Stimulated activated CD8-positive, alpha-beta memory T cell treated with anti-CD3 and anti-CD28 coated beads, Interleukin-15, amount 100 ng/mL, for 24 hours (primary cell): ENCODE measurements around the gene ZNF649.

Source experiments
- DNase-seq: peaks from one replicate; pipeline ENCODE4 v3.0.0-alpha.2; 2020; ENCODE audit warnings: low read depth

Gene ZNF649

GRCh38 chr19:51887522-51888498 is 17.0 kb downstream of the ZNF649 start, which contains the start of gene ZNF577:
ZNF577 (minus strand) TSS chr19:51887951; CDS start chr19:51880382, 7,569 bp downstream.
- peak; percentile 22 for DNase-seq

GRCh38 chr19:51884713-51885112 is 20.1 kb downstream of the ZNF649 start:
- no peak for DNase-seq

DNA sequence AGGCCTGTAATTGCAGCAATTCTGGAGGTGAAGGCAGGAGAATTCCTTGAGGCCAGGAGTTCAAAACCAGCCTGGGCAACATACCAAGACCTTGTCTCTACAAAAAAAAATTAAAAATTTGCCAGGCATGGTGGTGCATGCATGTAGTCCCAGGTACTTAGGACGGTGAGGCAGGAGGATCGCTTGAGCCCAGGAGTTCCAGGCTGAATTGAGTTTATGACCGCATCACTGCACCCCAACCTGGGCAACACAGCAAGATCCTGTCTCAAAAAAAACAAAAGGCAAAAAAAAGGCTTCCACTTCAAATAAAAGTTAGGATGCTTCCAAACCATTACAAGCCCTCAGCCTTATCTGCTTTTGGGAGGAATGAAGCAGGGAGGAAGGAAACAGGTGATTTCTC is 22.3 kb downstream of the ZNF649 start:
- DNase-seq: no peak

DNA sequence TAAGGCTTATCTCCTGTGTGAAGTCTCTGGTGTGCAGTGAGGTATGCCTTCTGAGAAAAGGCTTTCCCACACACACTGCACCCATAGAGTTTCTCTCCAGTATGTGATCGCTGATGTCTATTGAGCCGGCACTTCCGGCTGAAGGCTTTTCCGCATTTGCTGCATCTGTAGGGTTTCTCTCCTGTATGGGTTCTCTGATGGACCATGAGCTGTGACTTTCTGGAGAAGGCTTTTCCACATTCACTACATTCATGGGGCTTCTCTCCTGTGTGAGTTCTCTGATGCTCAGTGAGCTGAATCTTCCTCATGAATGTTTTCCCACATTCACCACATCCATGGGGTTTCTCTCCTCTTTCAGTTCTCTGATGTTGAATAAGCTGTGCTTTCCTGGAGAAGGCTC is 31.7 kb downstream of the ZNF649 start:
- DNase-seq: no peak

DNA sequence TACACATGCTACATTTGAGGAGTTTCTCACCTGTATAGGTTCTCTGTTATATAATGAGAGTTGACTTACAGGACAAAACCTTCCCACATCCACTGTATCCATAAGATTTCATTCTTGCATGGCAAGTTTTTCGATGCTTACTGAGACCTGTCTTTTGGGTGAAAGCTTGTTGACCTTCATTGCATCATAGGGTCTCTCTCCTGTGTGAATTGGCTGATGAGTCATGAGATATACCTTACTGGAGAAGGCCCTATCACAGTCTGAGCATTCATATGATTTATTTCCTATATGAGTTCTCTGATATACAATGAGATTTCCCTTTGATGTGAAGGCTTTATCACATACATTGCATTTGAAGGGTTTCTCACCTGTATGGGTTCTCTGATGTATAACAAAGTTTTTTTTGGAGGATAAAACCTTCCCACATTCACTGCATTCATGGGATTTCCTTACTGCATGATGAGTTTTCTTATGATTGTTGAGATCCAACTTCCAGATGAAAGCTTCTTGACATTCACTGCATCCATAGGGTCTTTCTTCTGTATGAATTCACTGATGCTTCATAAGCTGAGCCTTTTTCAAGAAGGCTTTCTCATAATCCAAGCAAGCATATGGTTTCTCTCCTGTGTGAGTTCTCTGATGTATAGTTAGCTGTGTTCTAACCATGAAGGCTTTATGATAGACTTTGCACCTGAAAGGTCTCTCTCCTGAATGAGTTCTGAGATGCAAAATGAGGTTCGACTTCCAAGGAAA is 42.8 kb downstream of the ZNF649 start:
- DNase-seq: no peak
